NB4 (cell line): Measurements from ENCODE around the gene MCF2L.

ENCODE experiments used
- DNase-seq: peaks from one replicate; pipeline ENCODE4 v3.0.0; 2010; ENCODE audit warnings: low read depth
- H3K4me3 ChIP-seq: one replicate; pipeline ENCODE4 v1.5.1; 2011; ENCODE audit warnings: mild to moderate bottlenecking, low read depth, low read length, moderate library complexity
- MAX ChIP-seq: IDR thresholded peaks from 2 replicates; pipeline ENCODE4 v1.6.1; 2011; ENCODE audit warnings: low read depth, low read length
- MYC ChIP-seq: IDR thresholded peaks from 2 replicates; pipeline ENCODE4 v1.6.1; 2011; ENCODE audit warnings: low read depth, low read length
- POLR2A ChIP-seq: IDR thresholded peaks from 2 replicates; pipeline ENCODE4 v1.6.1; 2011; ENCODE audit warnings: mild to moderate bottlenecking; ENCODE audit not compliant: insufficient read length; ENCODE audit errors: extremely low read depth
- TF ChIP-seq, protein P1 (sequence below): IDR thresholded peaks from one replicate; pipeline ENCODE4 v1.5.1; 2012; ENCODE audit warnings: low read depth, low read length

The MCF2L gene

DNA sequence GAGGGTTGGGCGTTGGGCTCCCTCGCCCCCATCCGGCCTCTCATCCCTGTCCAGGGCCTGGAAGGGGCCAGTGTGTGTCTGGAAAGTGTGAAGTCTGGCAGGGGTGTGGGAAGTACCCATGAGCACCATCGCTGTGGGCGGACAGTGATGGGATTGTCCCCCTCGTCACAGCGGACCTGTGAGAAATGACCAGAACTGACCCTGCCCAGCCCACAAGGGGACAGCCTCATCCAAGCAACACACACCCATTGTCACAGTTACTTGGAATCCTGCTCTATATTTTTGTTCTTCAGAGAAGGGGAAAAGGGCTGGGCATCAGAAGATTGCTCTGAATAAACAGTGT is 18.6 kb downstream of the MCF2L start:
- no peak for DNase-seq
- TF ChIP-seq, protein P1, sequence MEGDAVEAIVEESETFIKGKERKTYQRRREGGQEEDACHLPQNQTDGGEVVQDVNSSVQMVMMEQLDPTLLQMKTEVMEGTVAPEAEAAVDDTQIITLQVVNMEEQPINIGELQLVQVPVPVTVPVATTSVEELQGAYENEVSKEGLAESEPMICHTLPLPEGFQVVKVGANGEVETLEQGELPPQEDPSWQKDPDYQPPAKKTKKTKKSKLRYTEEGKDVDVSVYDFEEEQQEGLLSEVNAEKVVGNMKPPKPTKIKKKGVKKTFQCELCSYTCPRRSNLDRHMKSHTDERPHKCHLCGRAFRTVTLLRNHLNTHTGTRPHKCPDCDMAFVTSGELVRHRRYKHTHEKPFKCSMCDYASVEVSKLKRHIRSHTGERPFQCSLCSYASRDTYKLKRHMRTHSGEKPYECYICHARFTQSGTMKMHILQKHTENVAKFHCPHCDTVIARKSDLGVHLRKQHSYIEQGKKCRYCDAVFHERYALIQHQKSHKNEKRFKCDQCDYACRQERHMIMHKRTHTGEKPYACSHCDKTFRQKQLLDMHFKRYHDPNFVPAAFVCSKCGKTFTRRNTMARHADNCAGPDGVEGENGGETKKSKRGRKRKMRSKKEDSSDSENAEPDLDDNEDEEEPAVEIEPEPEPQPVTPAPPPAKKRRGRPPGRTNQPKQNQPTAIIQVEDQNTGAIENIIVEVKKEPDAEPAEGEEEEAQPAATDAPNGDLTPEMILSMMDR: no peak
- no peak for TF ChIP-seq MAX
- TF ChIP-seq POLR2A: no peak
- no peak for TF ChIP-seq MYC
- H3K4me3 ChIP-seq: no peak overlapping the region

DNA sequence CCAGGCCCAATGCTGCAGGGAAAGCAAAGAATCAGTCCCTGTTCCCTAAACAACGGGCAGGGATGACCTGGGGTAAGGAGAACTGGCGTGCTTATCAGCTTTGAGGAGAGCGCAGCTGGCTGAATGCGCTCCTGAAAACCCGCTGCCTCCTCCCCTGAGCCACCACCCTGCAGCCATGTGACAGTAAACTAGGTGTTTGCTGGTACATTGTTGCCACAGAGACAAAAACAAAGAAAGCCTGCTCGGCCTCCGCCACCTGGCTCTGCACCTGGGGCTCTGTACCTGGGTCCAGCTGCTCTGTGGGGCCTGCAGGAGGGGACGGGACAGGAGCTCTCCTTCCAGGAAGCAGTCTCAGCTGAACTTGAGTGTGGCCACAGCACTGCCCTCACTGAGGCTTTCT is 21.8 kb downstream of the MCF2L start:
- no peak for TF ChIP-seq POLR2A
- TF ChIP-seq, protein P1: no peak
- no peak for TF ChIP-seq MAX
- no peak for TF ChIP-seq MYC
- no peak for DNase-seq
- H3K4me3 ChIP-seq: no peak overlapping the region

DNA sequence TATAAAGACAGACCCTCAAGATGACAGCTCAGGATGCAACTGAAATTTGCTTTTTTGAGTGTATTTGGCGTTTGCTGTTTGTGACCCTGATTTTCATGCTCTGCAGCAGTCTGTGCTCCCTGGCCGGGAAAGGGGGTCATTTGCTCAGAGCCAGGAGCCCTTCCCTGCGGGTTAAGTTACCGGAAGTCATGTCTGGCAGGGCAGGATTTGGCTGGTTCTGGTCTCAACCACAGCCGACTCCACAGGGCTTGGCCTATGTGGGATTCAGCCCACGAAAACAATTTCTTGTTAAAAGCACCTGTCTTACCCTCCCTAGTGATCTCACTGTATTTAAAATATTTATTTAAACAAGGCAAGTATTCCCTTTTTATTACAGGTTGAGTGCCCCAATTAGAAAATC is 22.6 kb downstream of the MCF2L start:
- TF ChIP-seq MAX (no peak), MYC (no peak), POLR2A (no peak)
- TF ChIP-seq, protein P1: no peak
- H3K4me3 ChIP-seq: no peak overlapping the region
- no peak for DNase-seq

GRCh38 chr13:112992931-112993680 is 24.1 kb downstream of the MCF2L start:
- DNase-seq: no peak
- no peak for TF ChIP-seq MYC
- TF ChIP-seq, protein P1: no peak
- no peak for TF ChIP-seq MAX
- no peak for TF ChIP-seq POLR2A
- no peak overlapping the region for H3K4me3 ChIP-seq

DNA sequence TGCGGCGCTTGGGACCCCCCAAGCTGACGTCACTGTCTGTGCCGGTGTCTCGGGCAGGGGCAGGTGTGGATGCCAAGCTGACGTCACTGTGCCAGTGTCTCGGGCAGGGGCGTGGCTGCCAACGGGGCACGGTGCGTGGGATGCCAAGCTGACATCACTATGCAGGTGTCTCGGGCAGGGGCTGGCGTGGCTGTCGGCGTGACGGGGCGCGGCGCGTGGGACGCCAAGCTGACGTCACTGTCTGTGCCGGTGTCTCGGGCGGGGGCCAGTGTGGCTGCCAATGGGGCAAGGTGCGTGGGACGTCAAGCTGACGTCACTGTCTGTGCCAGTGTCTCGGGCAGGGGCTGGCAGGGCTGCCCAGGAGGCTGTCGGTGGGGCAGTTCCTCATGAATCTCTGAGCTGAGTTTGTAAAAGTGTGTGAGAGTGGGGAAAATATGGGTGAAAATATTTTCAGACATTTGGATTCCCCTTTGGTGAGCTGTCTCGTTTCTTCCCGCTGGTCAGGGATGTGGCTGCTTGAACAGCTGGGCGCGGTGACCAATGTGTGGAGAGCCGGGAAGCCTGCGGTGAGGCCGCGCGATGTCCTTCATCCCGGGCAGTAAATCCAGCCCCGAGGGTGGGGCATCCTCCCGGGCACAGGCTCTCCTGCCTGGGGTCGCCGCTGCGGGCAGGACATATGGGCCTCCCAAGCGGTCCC is 25.2 kb downstream of the MCF2L start:
- no peak for DNase-seq
- no peak for TF ChIP-seq MYC
- TF ChIP-seq POLR2A: no peak
- TF ChIP-seq MAX: no peak
- TF ChIP-seq, protein P1: no peak
- H3K4me3 ChIP-seq: no peak overlapping the region
